ENCODE results near the gene SLC28A2.

The SLC28A2 gene

GRCh38 chr15:45320581-45321205 is 68.7 kb downstream of the SLC28A2 start:
- DNase-seq (ENCODE audit: insufficient read length, low spot score) (no peak), FAIRE-seq (no peak)

DNA sequence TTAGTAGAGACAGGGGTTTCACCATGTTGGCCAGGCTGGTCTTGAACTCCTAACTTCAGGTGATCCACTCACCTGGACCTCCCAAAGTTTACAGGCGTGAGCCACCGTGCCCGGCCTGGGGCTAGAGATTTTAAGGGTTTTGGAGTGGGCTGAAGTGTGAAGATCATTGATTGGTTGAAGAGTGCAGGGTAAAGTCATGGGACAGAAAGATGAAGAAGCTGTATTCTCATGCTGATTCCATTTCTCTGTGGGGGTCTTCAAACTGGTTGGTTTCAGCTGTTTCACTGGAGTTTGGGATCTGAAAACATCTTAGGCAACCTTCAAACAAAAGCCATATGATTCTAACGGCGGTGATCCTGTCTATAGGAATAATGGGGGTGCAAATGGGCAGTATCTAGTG is 74.2 kb downstream of the SLC28A2 start:
- FAIRE-seq (no peak), DNase-seq (ENCODE audit: insufficient read length, low spot score) (no peak)

- DNase-seq (ENCODE audit: insufficient read length, low spot score): no peak
Observed at GRCh38 chr15:45326741-45327140, 74.7 kb downstream of the SLC28A2 start.

More at GRCh38 chr15:45326741-45327140, 74.7 kb downstream of the SLC28A2 start:
- no peak for FAIRE-seq
